DND-41 (cell line): ENCODE data around the gene TBXAS1.

Experiments
- ATAC-seq: fragments of 200-7000 bp; cut with Tn5 transposase; 3 replicates; pipeline ENCODE4 v1.9.1; 2021; ENCODE audit warnings: low read depth; ENCODE audit not compliant: insufficient read depth
- DNase-seq: peaks from one replicate; pipeline ENCODE4 v3.0.0-alpha.2; 2020
- H2AFZ ChIP-seq: 2 replicates; pipeline ENCODE4 v1.6.0; 2012; ENCODE audit warnings: low read depth, low read length
- H3K27ac ChIP-seq: 2 replicates; pipeline ENCODE4 v1.5.1; 2012; ENCODE audit warnings: low read length, inconsistent platforms
- H3K27me3 ChIP-seq: fragments of 200-600 bp; sonication (generic); 2 replicates; pipeline ENCODE4 v1.6.0; 2012; ENCODE audit warnings: low read length, mild to moderate bottlenecking, inconsistent platforms; ENCODE audit not compliant: insufficient read depth, poor library complexity
- H3K36me3 ChIP-seq: 2 replicates; pipeline ENCODE4 v1.5.1; 2012; ENCODE audit warnings: low read length, inconsistent platforms; ENCODE audit not compliant: insufficient read depth
- H3K4me1 ChIP-seq: 2 replicates; pipeline ENCODE4 v1.5.1; 2012; ENCODE audit warnings: mild to moderate bottlenecking, low read length; ENCODE audit not compliant: insufficient read depth
- H3K4me2 ChIP-seq: 2 replicates; pipeline ENCODE4 v1.6.0; 2012; ENCODE audit warnings: mild to moderate bottlenecking, moderate library complexity, low read length, inconsistent platforms; ENCODE audit not compliant: insufficient read depth
- H3K4me3 ChIP-seq, 2 experiments: fragments of 200-600 bp in 1 of 2; shearing (Covaris generic) in 1 of 2; 2 replicates each; pipeline ENCODE4 v1.5.1; 2012 to 2016; ENCODE audit warnings: inconsistent platforms in 2 of 2, low read length in 2 of 2, mild to moderate bottlenecking in 2 of 2, low read depth in 1 of 2, moderate library complexity in 1 of 2
- H3K79me2 ChIP-seq: 2 replicates; pipeline ENCODE4 v1.6.0; 2012; ENCODE audit warnings: low read length, inconsistent platforms; ENCODE audit not compliant: insufficient read depth
- H3K9ac ChIP-seq: 2 replicates; pipeline ENCODE4 v1.6.0; 2012; ENCODE audit warnings: low read depth, mild to moderate bottlenecking, inconsistent platforms, low read length, moderate library complexity
- H3K9me3 ChIP-seq: 2 replicates; pipeline ENCODE4 v1.5.1; 2012; ENCODE audit warnings: low read length, moderate library complexity, mild to moderate bottlenecking, inconsistent platforms; ENCODE audit not compliant: insufficient read depth, severe bottlenecking
- H4K20me1 ChIP-seq: 2 replicates; pipeline ENCODE4 v1.6.0; 2012; ENCODE audit warnings: low read length; ENCODE audit not compliant: insufficient read depth
- EZH2 ChIP-seq: IDR thresholded peaks from 3 replicates; pipeline ENCODE4 v1.6.1; 2012; ENCODE audit warnings: borderline replicate concordance, low read depth, mild to moderate bottlenecking, moderate library complexity, low read length, inconsistent platforms; ENCODE audit not compliant: severe bottlenecking
- TF ChIP-seq, protein P1 (sequence below): IDR thresholded peaks from 2 replicates; pipeline ENCODE4 v1.5.1; 2012; ENCODE audit warnings: borderline replicate concordance, low read length, moderate library complexity, mild to moderate bottlenecking; ENCODE audit not compliant: poor library complexity, severe bottlenecking; ENCODE audit errors: extremely low read depth

Gene TBXAS1

DNA sequence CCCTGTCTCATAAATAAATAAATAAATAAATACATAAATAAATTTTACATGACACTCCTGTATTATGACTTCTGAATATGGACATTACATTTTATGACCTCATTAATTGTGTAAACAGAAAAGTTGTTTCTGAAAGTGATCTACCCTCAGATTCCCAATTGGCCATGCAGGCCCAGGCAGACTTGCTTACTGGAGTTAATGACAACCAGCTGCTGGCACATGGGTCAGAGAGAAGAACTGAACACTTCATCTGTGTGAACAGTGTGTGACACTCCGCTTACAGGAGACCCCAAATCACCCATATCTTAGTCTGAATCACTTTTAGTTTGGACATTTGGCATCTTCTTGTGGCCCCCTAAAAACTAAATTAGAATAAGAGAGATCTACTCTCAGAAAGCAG lies 202.3 kb downstream of the TBXAS1 start:
- H3K36me3 ChIP-seq = peaks cover 57% of the 10 kb centered on the region
- no peak overlapping the region for H2AFZ ChIP-seq
- DNase-seq = no peak
- no peaks in the 10 kb centered on the region for H3K27me3 ChIP-seq
- H4K20me1 ChIP-seq = peaks cover 2% of the 10 kb centered on the region
- H3K9me3 ChIP-seq = no peaks in the 10 kb centered on the region
- H3K4me1 ChIP-seq = peaks cover 2% of the 10 kb centered on the region; the same call in 1 of the 2 replicates
- TF ChIP-seq EZH2 = no peak
- TF ChIP-seq, protein P1, sequence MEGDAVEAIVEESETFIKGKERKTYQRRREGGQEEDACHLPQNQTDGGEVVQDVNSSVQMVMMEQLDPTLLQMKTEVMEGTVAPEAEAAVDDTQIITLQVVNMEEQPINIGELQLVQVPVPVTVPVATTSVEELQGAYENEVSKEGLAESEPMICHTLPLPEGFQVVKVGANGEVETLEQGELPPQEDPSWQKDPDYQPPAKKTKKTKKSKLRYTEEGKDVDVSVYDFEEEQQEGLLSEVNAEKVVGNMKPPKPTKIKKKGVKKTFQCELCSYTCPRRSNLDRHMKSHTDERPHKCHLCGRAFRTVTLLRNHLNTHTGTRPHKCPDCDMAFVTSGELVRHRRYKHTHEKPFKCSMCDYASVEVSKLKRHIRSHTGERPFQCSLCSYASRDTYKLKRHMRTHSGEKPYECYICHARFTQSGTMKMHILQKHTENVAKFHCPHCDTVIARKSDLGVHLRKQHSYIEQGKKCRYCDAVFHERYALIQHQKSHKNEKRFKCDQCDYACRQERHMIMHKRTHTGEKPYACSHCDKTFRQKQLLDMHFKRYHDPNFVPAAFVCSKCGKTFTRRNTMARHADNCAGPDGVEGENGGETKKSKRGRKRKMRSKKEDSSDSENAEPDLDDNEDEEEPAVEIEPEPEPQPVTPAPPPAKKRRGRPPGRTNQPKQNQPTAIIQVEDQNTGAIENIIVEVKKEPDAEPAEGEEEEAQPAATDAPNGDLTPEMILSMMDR = no peak
- ATAC-seq = no peak
- H3K27ac ChIP-seq = no peak overlapping the region
- no peaks in the 10 kb centered on the region for H3K79me2 ChIP-seq
- H3K4me3 ChIP-seq = no peak overlapping the region
- no peak overlapping the region for H3K4me2 ChIP-seq
- H3K9ac ChIP-seq = no peak overlapping the region

DNA sequence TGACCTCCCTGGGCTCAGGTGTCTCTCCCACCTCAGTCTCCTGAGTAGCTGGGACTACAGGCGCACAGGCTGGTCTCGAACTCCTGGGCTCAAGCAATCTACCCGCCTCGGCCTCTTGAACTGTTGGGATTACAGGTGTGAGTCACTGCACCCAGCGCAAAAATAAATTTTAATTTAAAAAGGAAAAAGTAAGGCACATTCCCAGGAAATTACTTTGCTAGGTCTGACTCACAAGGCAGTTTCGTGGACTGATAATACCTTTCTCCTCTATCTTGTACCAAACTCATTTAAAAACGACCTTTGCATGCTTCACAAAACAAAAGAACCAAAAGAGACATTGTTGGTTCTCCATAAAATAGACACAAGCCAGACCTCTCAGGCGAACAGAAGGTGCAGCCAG lies 204.0 kb downstream of the TBXAS1 start:
- H3K9me3 ChIP-seq = no peaks in the 10 kb centered on the region
- no peak overlapping the region for H3K9ac ChIP-seq
- ATAC-seq = no peak
- TF ChIP-seq, protein P1 = no peak
- TF ChIP-seq EZH2 = no peak
- H3K4me2 ChIP-seq = no peak overlapping the region
- no peak overlapping the region for H2AFZ ChIP-seq
- peaks cover 57% of the 10 kb centered on the region for H3K36me3 ChIP-seq
- no peak overlapping the region for H3K27ac ChIP-seq
- no peak overlapping the region for H3K4me3 ChIP-seq
- no peaks in the 10 kb centered on the region for H3K79me2 ChIP-seq
- peaks cover 5% of the 10 kb centered on the region; the same call in 1 of the 2 replicates for H3K4me1 ChIP-seq
- no peaks in the 10 kb centered on the region; the same call in 1 of the 2 replicates for H4K20me1 ChIP-seq
- no peaks in the 10 kb centered on the region for H3K27me3 ChIP-seq
- DNase-seq = no peak

DNA sequence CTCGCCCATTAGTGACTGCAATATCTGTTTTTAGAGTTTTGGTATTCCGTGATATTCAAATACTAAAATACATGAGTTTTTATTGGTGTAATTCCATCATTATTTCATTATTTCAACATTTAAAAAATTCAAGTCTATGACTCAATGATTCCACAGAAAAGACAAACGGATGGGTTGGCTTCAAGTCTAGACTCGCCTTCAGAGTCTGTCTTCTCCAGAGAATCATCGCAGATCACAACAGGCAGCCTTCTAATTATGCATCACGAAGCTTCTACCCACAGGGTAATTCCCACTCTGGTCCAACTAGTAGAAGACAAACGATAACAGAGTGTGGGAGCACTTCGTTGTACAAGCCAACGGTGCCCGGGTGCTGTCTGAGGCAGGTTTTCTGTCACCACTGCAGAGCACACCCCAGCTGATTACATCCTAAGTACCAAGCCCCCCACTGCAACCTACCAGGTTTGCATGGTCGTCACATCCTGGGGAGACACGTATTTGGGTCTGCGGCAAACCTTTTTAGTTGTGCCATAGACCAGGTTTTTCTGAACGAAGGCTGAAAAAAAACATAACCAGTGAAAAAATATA lies 204.8 kb downstream of the TBXAS1 start:
- Histone ChIP-seq H4K20me1 (no peaks in the 10 kb centered on the region; the same call in 1 of the 2 replicates), H3K79me2 (no peaks in the 10 kb centered on the region), H3K4me3 (no peak overlapping the region), H3K9ac (no peak overlapping the region), H3K4me1 (peaks cover 5% of the 10 kb centered on the region; the same call in 1 of the 2 replicates), H3K27ac (no peak overlapping the region), H3K27me3 (no peaks in the 10 kb centered on the region), H3K9me3 (no peaks in the 10 kb centered on the region), H3K36me3 (peaks cover 59% of the 10 kb centered on the region), H3K4me2 (no peak overlapping the region), H2AFZ (no peak overlapping the region)
- ATAC-seq = no peak
- DNase-seq = no peak
- TF ChIP-seq, protein P1 = no peak
- no peak for TF ChIP-seq EZH2

DNA sequence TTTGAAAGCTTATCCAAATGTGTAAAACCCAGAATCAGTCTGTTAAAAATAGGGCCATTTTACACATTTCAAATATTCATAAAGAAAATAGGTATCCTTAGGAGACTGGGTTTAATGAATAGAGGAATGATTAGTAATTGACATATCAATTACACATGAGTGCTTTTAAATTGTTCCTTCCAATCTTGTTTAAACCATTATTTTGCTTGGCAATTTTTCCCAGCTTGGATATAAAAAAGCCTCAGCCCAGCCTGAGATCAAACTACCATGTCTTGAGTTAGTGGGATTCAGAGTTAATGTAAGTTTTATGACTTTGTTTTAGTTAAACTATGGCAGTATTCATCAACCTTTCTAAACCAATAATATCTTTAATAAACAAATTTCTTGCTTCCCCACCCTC lies 205.4 kb downstream of the TBXAS1 start:
- TF ChIP-seq, protein P1 = no peak
- TF ChIP-seq EZH2 = no peak
- H3K9ac ChIP-seq = no peak overlapping the region

More for the DNA sequence above, 205.4 kb downstream of the TBXAS1 start:
- Histone ChIP-seq H4K20me1 (no peaks in the 10 kb centered on the region; the same call in 1 of the 2 replicates), H3K4me2 (no peak overlapping the region), H3K27me3 (no peaks in the 10 kb centered on the region), H3K4me3 (no peak overlapping the region), H2AFZ (no peak overlapping the region), H3K4me1 (peaks cover 5% of the 10 kb centered on the region; the same call in 1 of the 2 replicates), H3K79me2 (no peaks in the 10 kb centered on the region), H3K9me3 (no peaks in the 10 kb centered on the region), H3K27ac (no peak overlapping the region), H3K36me3 (peaks cover 65% of the 10 kb centered on the region)
- no peak for DNase-seq
- no peak for ATAC-seq
